Psoas muscle (tissue), 8 donors: Measurements from ENCODE around the gene RUNX2. TPM values are rescaled to one million over a fixed set of nuclear protein-coding genes. Genes with fewer than 3 reads are reported as not detected.

Experiments
- ATAC-seq, 4 donors: fragments of 200-7000 bp; cut with Tn5 transposase; one replicate each; pipeline ENCODE4 v1.9.1; 2020; ENCODE audit warnings: moderate library complexity in 3 of 4, mild to moderate bottlenecking in 2 of 4
- DNase-seq, 2 donors: peaks; one replicate each; pipeline ENCODE4 v3.0.0-alpha.2; 2020
- H3K27ac ChIP-seq: fragments of 200-600 bp; one replicate; pipeline ENCODE4 v1.8.0; 2022
- H3K27me3 ChIP-seq, 3 donors: fragments of 200-600 bp in 1 of 3; one replicate each; pipeline versions ENCODE4 v1.6.1 to v1.8.0; 2013 to 2022; ENCODE audit warnings: low read length in 2 of 3, mild to moderate bottlenecking in 2 of 3, moderate library complexity in 1 of 3; ENCODE audit not compliant: insufficient read depth in 3 of 3
- H3K36me3 ChIP-seq, 2 donors: fragments of 200-600 bp in 1 of 2; one replicate each; pipeline versions ENCODE4 v1.6.1 to v1.8.0; 2013 to 2022; ENCODE audit warnings: low read depth in 1 of 2, mild to moderate bottlenecking in 1 of 2, moderate library complexity in 1 of 2; ENCODE audit not compliant: insufficient read depth in 1 of 2
- H3K4me1 ChIP-seq: fragments of 200-600 bp; one replicate; pipeline ENCODE4 v1.8.0; 2022
- H3K4me3 ChIP-seq: fragments of 200-600 bp; one replicate; pipeline ENCODE4 v1.8.0; 2022; ENCODE audit warnings: mild to moderate bottlenecking
- H3K9me3 ChIP-seq: fragments of 200-600 bp; one replicate; pipeline ENCODE4 v1.8.0; 2022
- WGBS, 3 donors: extraction: QIAGEN DNeasy Blood & Tissue Kit; methylation state at CpG; one replicate each; pipeline versions ENCODE4 v1.1.6 to v1.1.7; 2013; 5-methylcytosine and 5-hydroxymethylcytosine counted together
- intact Hi-C, 2 donors: fragments of 100-400 bp; cut with DNase I; formaldehyde crosslinking; loops; one replicate each; pipeline versions ENCODE4 v1.11.0 to v1.14.2; 2022
- polyA plus RNA-seq, 3 donors: library from polyadenylated mRNA; stranded (reverse); fragments of 200-250 nt; gene quantifications; one replicate each; pipeline ENCODE4 v1.2.3, GENCODE V29; 2013
- total RNA-seq, 4 donors: library from RNA; stranded (reverse); fragmentation: NEBNext Ultra II Directional in 2 of 4; extraction: Animal tissue kit (Norgen Biotek cat#: 25700) in 2 of 4; gene quantifications; one replicate each; pipeline versions ENCODE4 v1.2.1 to v1.2.4, GENCODE V29; 2021 to 2023
- TF ChIP-seq, protein P1 (sequence below): fragments of 200-600 bp; IDR thresholded peaks from one replicate; pipeline ENCODE4 v1.8.0; 2022; ENCODE audit warnings: antibody characterized with exemption
- donor health status: healthy with polysubstance abuse.
- donor health status: DM: no; HTN: no; CAD: no; lungs with moderate emphysema.
- donor health status: Bipolar disorder and iron deficiency.
- donor health status: healthy.
- donor health status: DM: yes; HTN: yes; CAD: no.
- donor health status: DM: no; HTN: no; CAD: no.
- donor health status: DM: no; HTN: no; CAD: no.
- donor health status: DM: yes; HTN: yes; CAD: no.

The RUNX2 gene
- total and polyA plus RNA-seq, 7 donors = 0.07 to 0.69 (median 0.21) TPM

GRCh38 chr6:45614488-45615285 lies 286.6 kb downstream of the RUNX2 start:
- no peaks in the 10 kb centered on the region for H3K27me3 ChIP-seq
- H3K27ac ChIP-seq = no peak overlapping the region
- TF ChIP-seq, protein P1, sequence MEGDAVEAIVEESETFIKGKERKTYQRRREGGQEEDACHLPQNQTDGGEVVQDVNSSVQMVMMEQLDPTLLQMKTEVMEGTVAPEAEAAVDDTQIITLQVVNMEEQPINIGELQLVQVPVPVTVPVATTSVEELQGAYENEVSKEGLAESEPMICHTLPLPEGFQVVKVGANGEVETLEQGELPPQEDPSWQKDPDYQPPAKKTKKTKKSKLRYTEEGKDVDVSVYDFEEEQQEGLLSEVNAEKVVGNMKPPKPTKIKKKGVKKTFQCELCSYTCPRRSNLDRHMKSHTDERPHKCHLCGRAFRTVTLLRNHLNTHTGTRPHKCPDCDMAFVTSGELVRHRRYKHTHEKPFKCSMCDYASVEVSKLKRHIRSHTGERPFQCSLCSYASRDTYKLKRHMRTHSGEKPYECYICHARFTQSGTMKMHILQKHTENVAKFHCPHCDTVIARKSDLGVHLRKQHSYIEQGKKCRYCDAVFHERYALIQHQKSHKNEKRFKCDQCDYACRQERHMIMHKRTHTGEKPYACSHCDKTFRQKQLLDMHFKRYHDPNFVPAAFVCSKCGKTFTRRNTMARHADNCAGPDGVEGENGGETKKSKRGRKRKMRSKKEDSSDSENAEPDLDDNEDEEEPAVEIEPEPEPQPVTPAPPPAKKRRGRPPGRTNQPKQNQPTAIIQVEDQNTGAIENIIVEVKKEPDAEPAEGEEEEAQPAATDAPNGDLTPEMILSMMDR = no peak
- H3K4me1 ChIP-seq = no peaks in the 10 kb centered on the region
- intact Hi-C loops = loop anchor here in 1 of 2 donors (10.0 kb wide), 1 partner anchor 1730 kb away; no protein-coding TSS in a partner anchor
- ATAC-seq (no peak), DNase-seq (no peak)
- no peaks in the 10 kb centered on the region for H3K36me3 ChIP-seq
- H3K9me3 ChIP-seq = no peaks in the 10 kb centered on the region
- 86 to 92% (median 87%) methylated on average over 4 of the region's 4 CpGs for WGBS, 3 donors
- no peak overlapping the region for H3K4me3 ChIP-seq

DNA sequence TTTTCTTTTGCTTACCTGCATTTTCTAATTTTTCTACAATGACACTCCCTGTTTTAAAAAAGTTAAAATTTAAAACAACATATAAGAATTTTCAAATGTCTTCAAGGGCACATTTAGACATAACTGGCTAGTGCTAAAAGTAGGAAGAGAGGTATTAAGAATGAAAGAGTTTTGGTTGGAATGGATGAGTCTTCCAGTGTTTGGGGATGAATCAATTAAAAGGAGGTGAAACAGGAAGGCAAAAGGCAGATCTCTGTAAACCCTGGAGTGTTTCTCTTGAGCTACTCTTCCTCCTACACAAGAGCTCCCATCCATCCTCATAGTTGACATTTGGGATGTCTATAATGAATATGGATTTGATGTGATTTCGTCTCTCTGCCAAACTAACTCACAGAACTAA lies 288.1 kb downstream of the RUNX2 start:
- no peak overlapping the region for H3K4me3 ChIP-seq
- no peak for ATAC-seq
- no peak for DNase-seq
- no peaks in the 10 kb centered on the region for H3K4me1 ChIP-seq
- no peaks in the 10 kb centered on the region for H3K9me3 ChIP-seq
- no peaks in the 10 kb centered on the region for H3K36me3 ChIP-seq
- H3K27ac ChIP-seq = no peak overlapping the region
- 92 to 99% (median 96%) methylated on average over 1 of the region's 1 CpG for WGBS, 3 donors
- no peaks in the 10 kb centered on the region for H3K27me3 ChIP-seq
- intact Hi-C loops = loop anchor here in 1 of 2 donors (10.0 kb wide), 1 partner anchor 1731 kb away; no protein-coding TSS in a partner anchor
- TF ChIP-seq, protein P1 = no peak

DNA sequence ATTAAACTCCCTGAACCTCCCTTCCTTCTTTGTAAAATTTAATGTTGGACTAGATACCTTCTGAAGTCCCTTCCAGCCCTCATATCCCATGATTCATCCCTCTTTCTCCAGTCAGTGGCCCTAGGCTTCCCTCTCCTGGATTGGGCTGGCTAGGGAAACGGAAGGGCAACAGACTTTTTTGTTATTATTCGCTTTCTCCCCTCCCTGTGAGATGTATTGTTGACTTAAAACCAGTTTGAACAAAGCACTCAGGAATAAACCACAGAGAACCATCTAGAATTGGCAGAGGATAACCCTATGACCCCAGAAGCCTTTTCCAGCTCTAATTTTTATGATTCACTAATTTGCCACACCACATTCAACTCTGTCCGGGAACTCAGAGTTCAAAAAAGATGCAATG lies 289.3 kb downstream of the RUNX2 start:
- DNase-seq = no peak
- ATAC-seq = no peak
- TF ChIP-seq, protein P1 = no peak
- 76 to 86% (median 83%) methylated on average over 3 of the region's 3 CpGs for WGBS, 3 donors
- Histone ChIP-seq H3K36me3 (no peaks in the 10 kb centered on the region), H3K4me1 (no peaks in the 10 kb centered on the region), H3K27me3 (no peaks in the 10 kb centered on the region), H3K9me3 (no peaks in the 10 kb centered on the region), H3K27ac (no peak overlapping the region), H3K4me3 (no peak overlapping the region)
- intact Hi-C loops = loop anchor here in 1 of 2 donors (10.0 kb wide), 1 partner anchor 1733 kb away; no protein-coding TSS in a partner anchor

GRCh38 chr6:45618259-45618658 lies 290.1 kb downstream of the RUNX2 start:
- Histone ChIP-seq H3K4me1 (no peaks in the 10 kb centered on the region), H3K4me3 (no peak overlapping the region), H3K27ac (no peak overlapping the region), H3K36me3 (no peaks in the 10 kb centered on the region), H3K27me3 (no peaks in the 10 kb centered on the region), H3K9me3 (no peaks in the 10 kb centered on the region)
- ATAC-seq (no peak), DNase-seq (no peak)
- TF ChIP-seq, protein P1 = no peak
- intact Hi-C loops = loop anchor here in 1 of 2 donors (10.0 kb wide), 1 partner anchor 1733 kb away; no protein-coding TSS in a partner anchor
- WGBS, 3 donors = 96 to 97% (median 96%) methylated on average over 2 of the region's 2 CpGs
